Nucleus accumbens (tissue), 56 donors: ENCODE results near the gene HIVEP3.

Source experiments
- DNase-seq, 56 donors: peaks; one replicate each; lab custom pipeline; 2025; lab: John Stamatoyannopoulos, UW

HIVEP3 gene

DNA sequence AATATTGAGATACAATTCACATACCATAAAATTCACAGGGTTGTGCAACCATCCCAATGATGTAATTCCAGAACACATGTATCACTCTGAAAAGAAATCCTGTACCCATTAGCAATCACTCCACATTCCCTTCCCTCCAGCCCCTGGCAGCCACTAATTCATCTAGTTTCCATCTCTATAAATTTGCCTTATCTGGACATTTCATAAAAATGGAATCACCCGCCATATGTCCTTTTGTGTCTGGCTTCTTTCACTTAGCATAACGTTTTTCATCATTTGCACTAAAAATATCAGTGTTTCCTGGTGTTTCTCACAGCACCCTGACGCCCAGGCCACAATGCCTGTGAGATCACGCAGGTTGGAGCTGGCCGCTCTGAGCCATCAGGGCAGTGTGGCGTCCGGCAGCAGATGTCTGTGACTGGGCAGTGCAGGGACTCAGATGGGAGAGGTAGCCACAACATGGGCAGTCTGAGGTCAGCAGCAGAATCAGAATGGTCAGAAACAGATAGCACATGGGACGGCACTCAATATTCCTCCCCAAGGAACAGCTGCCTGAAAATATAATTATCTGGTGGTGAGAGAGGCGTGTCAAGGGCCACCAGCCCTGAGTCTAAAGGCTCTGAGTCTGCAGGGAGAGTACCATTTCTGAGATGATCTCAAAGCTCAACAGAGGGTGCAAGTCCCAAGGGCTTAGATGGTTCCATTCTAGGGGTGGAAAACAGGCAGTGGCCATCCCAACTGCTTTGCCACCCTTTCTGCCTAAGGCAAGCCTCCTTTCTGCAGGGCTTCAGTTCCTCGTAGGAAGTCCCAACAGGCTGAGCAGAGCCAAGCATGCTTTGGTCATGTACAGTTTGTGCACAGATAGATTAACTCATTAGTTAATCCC, 304.8 kb downstream of the HIVEP3 start:
- DNase-seq, result no peak

GRCh38 chr1:41612953-41613352, 305.8 kb downstream of the HIVEP3 start:
- DNase-seq, result no peak

- DNase-seq, result no peak
Measured at GRCh38 chr1:41611932-41612450, 306.7 kb downstream of the HIVEP3 start.

- no peak for DNase-seq
Measured at GRCh38 chr1:41611068-41611931, 307.4 kb downstream of the HIVEP3 start.

- no peak for DNase-seq
Measured at GRCh38 chr1:41610361-41610760, 308.4 kb downstream of the HIVEP3 start.

- no peak for DNase-seq
Measured at GRCh38 chr1:41609166-41609883, 309.4 kb downstream of the HIVEP3 start.

GRCh38 chr1:41608211-41608610, 310.5 kb downstream of the HIVEP3 start:
- DNase-seq, result peak in 3 of 56 donors; percentile 17 to 21 (median 18)

- DNase-seq, result no peak
Measured at GRCh38 chr1:41607808-41608207, 310.9 kb downstream of the HIVEP3 start.

DNA sequence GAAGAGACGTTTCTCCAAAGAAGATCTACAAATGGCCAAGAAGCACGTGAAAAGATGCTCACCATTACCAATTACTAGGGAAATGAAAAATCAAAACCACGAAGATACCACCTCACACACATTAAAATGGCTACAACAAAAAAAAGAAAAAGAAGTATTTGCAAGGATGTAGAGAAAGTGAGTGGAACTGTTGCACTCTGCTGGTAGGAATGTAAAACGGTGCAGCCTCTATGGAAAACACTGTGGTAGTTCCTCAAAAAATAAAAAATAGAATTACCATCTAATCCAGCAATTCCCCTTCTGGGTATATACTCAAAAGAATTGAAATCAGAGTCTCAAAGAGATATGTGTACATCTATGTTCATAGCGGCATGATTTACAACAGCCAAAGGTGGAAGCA, 318.8 kb downstream of the HIVEP3 start:
- no peak for DNase-seq

- no peak for DNase-seq
Measured at GRCh38 chr1:41598325-41598724, 320.4 kb downstream of the HIVEP3 start.

- no peak for DNase-seq
Measured at GRCh38 chr1:41592451-41593125, 326.1 kb downstream of the HIVEP3 start.

- no peak for DNase-seq
Measured at GRCh38 chr1:41591891-41592290, 326.8 kb downstream of the HIVEP3 start.

GRCh38 chr1:41590331-41590730, 328.4 kb downstream of the HIVEP3 start:
- DNase-seq, result no peak

DNA sequence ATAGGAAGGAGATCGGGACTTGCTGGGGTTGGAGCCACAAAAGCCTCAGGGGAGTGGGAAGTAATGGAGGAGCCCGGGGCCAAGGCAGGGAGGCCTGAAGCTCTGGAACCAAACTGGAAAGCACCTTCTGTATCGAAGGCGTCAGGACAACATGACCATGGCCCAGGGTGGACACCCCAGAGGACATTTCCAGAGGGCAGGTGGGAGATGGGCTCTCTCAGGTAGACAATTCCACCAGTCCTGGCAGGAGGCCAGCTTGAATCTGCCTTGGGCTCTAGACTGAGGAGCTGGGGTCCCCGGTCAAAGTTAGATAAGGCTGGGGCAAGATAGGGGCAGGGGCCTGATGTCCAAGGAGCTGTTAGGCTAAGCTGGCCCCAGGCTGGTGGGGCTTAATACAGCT, 329.3 kb downstream of the HIVEP3 start:
- no peak for DNase-seq

GRCh38 chr1:41588334-41588875, 330.3 kb downstream of the HIVEP3 start:
- no peak for DNase-seq

DNA sequence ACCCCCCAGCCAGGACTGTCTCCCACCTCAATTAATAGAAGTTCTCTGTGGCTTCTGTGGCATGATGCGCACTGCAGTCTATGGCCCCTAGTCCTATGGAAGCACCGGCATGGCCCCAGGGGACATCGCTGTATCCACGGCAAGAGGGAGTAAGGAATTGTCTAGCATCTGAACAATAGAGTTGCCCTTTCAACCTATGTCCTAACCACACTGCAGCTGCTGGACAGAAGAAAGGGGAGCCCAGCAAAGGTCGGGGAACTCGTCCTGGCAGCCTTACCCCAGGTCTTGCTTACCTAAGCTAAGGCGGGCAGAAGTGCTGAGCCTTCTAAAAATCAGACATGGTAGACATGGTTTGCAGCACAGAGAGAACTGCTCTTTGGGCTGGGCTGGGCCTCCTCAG, 330.9 kb downstream of the HIVEP3 start:
- DNase-seq, result no peak

DNA sequence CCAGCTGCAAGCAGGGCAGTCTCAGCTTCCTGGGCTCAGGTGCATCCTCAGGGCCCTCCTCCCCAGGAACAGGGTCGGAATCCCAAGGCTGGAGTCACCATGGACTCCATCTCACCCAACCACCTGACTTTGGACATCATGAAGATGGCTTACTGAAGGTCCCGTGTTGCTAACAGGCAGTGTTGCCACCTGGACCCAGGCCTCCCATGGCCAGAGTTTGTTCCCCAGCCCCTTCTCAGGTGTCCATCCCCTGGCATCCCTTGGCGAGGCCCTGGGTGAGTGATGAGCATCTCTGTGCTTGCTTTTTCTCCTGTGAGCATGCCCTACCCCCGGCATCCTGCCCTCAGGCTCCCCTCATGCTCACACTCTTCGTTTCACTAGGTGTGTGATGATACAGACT, 332.5 kb downstream of the HIVEP3 start:
- no peak for DNase-seq

- DNase-seq, result no peak
Measured at GRCh38 chr1:41583658-41584547, 334.8 kb downstream of the HIVEP3 start.
